Raji (cell line): ENCODE results near the gene TUBG2.

Experiments
- POLR2A ChIP-seq: IDR thresholded peaks from 2 replicates; pipeline ENCODE4 v1.6.1; 2011; ENCODE audit warnings: low read depth, low read length, control low read depth; ENCODE audit not compliant: insufficient read depth

The TUBG2 gene

GRCh38 chr17:42702446-42702845 is 43.4 kb downstream of the TUBG2 start:
- no peak for TF ChIP-seq POLR2A

GRCh38 chr17:42704490-42704836 is 45.4 kb downstream of the TUBG2 start:
- no peak for TF ChIP-seq POLR2A

GRCh38 chr17:42704837-42705494 is 45.9 kb downstream of the TUBG2 start:
- TF ChIP-seq POLR2A: no peak

- no peak for TF ChIP-seq POLR2A
Measured at GRCh38 chr17:42706732-42707131, 47.6 kb downstream of the TUBG2 start.

GRCh38 chr17:42708588-42708987 is 49.5 kb downstream of the TUBG2 start:
- no peak for TF ChIP-seq POLR2A

- TF ChIP-seq POLR2A: no peak
Measured at GRCh38 chr17:42709561-42709960, 50.5 kb downstream of the TUBG2 start.
